ENCODE measurements around the gene SHC2. TPM values are rescaled to one million over a fixed set of nuclear protein-coding genes. Genes with fewer than 3 reads are reported as not detected.

Gene SHC2
- polyA plus RNA-seq, 1 of the 3 experiments (the other 2 are of a cell fraction): 0.64 TPM

DNA sequence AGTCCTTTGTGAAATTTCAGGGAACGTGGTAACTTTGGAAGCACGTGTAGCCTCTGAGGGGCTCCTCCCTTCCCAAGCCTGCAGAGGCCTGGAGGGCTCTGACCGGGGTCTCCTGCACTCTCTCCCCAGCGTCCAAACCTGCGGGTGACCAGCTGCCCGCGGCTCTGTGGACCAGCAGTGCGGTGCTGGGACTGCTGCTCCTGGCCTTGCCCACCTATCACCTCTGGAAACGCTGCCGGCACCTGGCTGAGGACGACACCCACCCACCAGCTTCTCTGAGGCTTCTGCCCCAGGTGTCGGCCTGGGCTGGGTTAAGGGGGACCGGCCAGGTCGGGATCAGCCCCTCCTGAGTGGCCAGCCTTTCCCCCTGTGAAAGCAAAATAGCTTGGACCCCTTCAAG lies 43.8 kb upstream of the SHC2 start:
- Histone ChIP-seq H3K27me3 (ENCODE audit: insufficient read depth) (no peaks in the 10 kb centered on the region), H3K9ac (no peak overlapping the region), H3K79me2 (ENCODE audit: insufficient read depth) (peaks cover 16% of the 10 kb centered on the region), H3F3A (replicated peaks; ENCODE audit: insufficient read depth) (no peaks in the 10 kb centered on the region), H2AFZ (ENCODE audit: low read depth) (no peak overlapping the region), H3K36me3 (replicated peaks in 1 of 2; ENCODE audit: control insufficient read depth in 1 of 2, insufficient read depth in 2 of 2, low read length in 1 of 2) (peaks cover 0 to 2% of the 10 kb centered on the region in 2 experiments), H4K20me1 (ENCODE audit: insufficient read depth) (no peaks in the 10 kb centered on the region), H3K9me2 (no peaks in the 10 kb centered on the region), H3K27ac (ENCODE audit: low read depth in 2 of 2, low read length in 1 of 2) (no peak overlapping the region), H3K9me3 (no peaks in the 10 kb centered on the region), H3K4me2 (no peak overlapping the region), H3K4me1 (ENCODE audit: control insufficient read depth in 1 of 2, insufficient read depth in 2 of 2, low read depth in 1 of 2, low read length in 1 of 2) (peaks cover 3 to 13% of the 10 kb centered on the region in 2 experiments; a peak in 1 of 4 replicates), H3K4me3 (ENCODE audit: low read depth in 2 of 2, low read length in 1 of 2) (no peak overlapping the region)
- 93% methylated on average over 7 of the region's 14 CpGs for WGBS (ENCODE audit: low lambda C conversion rate)
- no peak for DNase-seq
- POLR2A ChIA-PET: no interaction called here
- TF ChIP-seq YY1 (IDR thresholded peaks at IDR 0.05; ENCODE audit: low read depth) (no peak), NRF1 (IDR thresholded peaks at IDR 0.05; ENCODE audit: low read depth, low read length) (no peak), RCOR1 (IDR thresholded peaks at IDR 0.05; ENCODE audit: low read length) (no peak), RXRA (IDR thresholded peaks at IDR 0.05; ENCODE audit: borderline replicate concordance, low read depth) (no peak), CTCF (IDR thresholded peaks at IDR 0.05) (no peak), ELF1 (IDR thresholded peaks at IDR 0.05) (no peak), TEAD4 (IDR thresholded peaks at IDR 0.05; ENCODE audit: borderline replicate concordance, insufficient read depth) (no peak), MEF2A (IDR thresholded peaks at IDR 0.05; ENCODE audit: borderline replicate concordance, low read depth) (no peak), TAF1 (IDR thresholded peaks at IDR 0.05; ENCODE audit: borderline replicate concordance, low read depth, low read length) (no peak), RFX5 (IDR thresholded peaks at IDR 0.05; ENCODE audit: low read length) (no peak), RAD21 (IDR thresholded peaks at IDR 0.05; ENCODE audit: low read length) (no peak), GATA2 (CRISPR knock-in tag; IDR thresholded peaks at IDR 0.05) (no peak), CHD2 (IDR thresholded peaks at IDR 0.05; ENCODE audit: low read length, partially characterized antibody) (no peak), EZH2phosphoT487 (IDR thresholded peaks at IDR 0.05; ENCODE audit: borderline replicate concordance, low read depth) (no peak), EP300 (IDR thresholded peaks at IDR 0.05; ENCODE audit: borderline replicate concordance in 1 of 2, low read depth in 1 of 2, low read length in 1 of 2) (no peak)
- TF ChIP-seq, protein P1, sequence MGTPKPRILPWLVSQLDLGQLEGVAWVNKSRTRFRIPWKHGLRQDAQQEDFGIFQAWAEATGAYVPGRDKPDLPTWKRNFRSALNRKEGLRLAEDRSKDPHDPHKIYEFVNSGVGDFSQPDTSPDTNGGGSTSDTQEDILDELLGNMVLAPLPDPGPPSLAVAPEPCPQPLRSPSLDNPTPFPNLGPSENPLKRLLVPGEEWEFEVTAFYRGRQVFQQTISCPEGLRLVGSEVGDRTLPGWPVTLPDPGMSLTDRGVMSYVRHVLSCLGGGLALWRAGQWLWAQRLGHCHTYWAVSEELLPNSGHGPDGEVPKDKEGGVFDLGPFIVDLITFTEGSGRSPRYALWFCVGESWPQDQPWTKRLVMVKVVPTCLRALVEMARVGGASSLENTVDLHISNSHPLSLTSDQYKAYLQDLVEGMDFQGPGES (IDR thresholded peaks at IDR 0.05; ENCODE audit: low read depth, low read length): no peak
- TF ChIP-seq, protein P2, sequence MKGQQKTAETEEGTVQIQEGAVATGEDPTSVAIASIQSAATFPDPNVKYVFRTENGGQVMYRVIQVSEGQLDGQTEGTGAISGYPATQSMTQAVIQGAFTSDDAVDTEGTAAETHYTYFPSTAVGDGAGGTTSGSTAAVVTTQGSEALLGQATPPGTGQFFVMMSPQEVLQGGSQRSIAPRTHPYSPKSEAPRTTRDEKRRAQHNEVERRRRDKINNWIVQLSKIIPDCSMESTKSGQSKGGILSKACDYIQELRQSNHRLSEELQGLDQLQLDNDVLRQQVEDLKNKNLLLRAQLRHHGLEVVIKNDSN (IDR thresholded peaks at IDR 0.05; ENCODE audit: borderline replicate concordance, low read depth): no peak
- CTCF ChIA-PET: interaction anchor here (0.6 to 3.8 kb wide), 4 partner anchors 9 to 1290 kb away, joined by 3 to 33 read pairs (median 5); no protein-coding TSS in a partner anchor
